ENCODE results near the gene PTCD1.

GRCh38 chr7:99408379-99409191 lies 30.0 kb downstream of the PTCD1 start, which contains the start of the genes BUD31 and PDAP1:
- TF ChIP-seq EZH2 (IDR thresholded peaks at IDR 0.05) (no peak), POLR2AphosphoS5 (IDR thresholded peaks at IDR 0.05; ENCODE audit: borderline replicate concordance, low read depth, low read length) (peak; percentile 95), FOXP2 (optimal IDR thresholded peaks at IDR 0.05; ENCODE audit: control extremely low read depth, extremely low read length, insufficient read depth) (peak; percentile 59)

Data from SK-N-MC (cell line).